PC-9 (cell line): ENCODE data around the gene TUBD1. TPM values are rescaled to one million over a fixed set of nuclear protein-coding genes. Genes with fewer than 3 reads are reported as not detected.

Source experiments
- BruUV-seq: library from RNA; stranded (reverse); fragments of 400-500 nt; replicated peaks from 2 replicates; lab custom pipeline; 2021; lab: Mats Ljungman, UMichigan
- CTCF ChIA-PET: fragments of 300-600 bp; sonication (Branson Sonifier 250); formaldehyde crosslinking; loops from one replicate; lab custom pipeline; 2022; ENCODE audit warnings: antibody characterized with exemption; lab: Charles Lee
- POLR2A ChIA-PET: fragments of 300-600 bp; sonication (Branson Sonifier 250); formaldehyde crosslinking; loops from one replicate; lab custom pipeline; 2022; ENCODE audit warnings: antibody characterized with exemption; ENCODE audit not compliant: unreplicated experiment; lab: Charles Lee
- DNase-seq, 2 experiments: peaks; one replicate each; pipeline versions ENCODE4 v3.0.0 to v3.0.0-alpha.2; 2015 to 2022; ENCODE audit warnings: mixed read lengths in 1 of 2
- H2AFZ ChIP-seq: fragments of 200-600 bp; sonication (generic); 2 replicates; pipeline ENCODE4 v1.8.1; 2017; ENCODE audit warnings: antibody characterized with exemption
- H3F3A ChIP-seq: fragments of 200-600 bp; sonication (generic); 2 replicates; pipeline ENCODE4 v1.8.1; 2017; ENCODE audit warnings: antibody characterized with exemption, mild to moderate bottlenecking, low read depth; ENCODE audit not compliant: insufficient read depth
- H3K27ac ChIP-seq: fragments of 200-600 bp; sonication (generic); 2 replicates; pipeline ENCODE4 v1.6.1; 2016; ENCODE audit warnings: mixed run types
- H3K27me3 ChIP-seq: fragments of 200-600 bp; sonication (generic); 2 replicates; pipeline ENCODE4 v1.6.1; 2016; ENCODE audit warnings: low read depth, mixed run types; ENCODE audit not compliant: insufficient read depth
- H3K36me3 ChIP-seq: fragments of 200-600 bp; sonication (generic); 2 replicates; pipeline ENCODE4 v1.6.1; 2016; ENCODE audit warnings: low read depth, mixed run types
- H3K4me1 ChIP-seq: fragments of 200-600 bp; sonication (generic); replicated peaks from 2 replicates; pipeline ENCODE4 v1.6.1; 2016; ENCODE audit warnings: mixed run types; ENCODE audit not compliant: insufficient read depth
- H3K4me2 ChIP-seq: fragments of 200-600 bp; sonication (generic); 2 replicates; pipeline ENCODE4 v1.6.1; 2017; ENCODE audit warnings: mixed run types
- H3K4me3 ChIP-seq: fragments of 200-600 bp; sonication (generic); 2 replicates; pipeline ENCODE4 v1.6.1; 2016; ENCODE audit warnings: mixed run types
- H3K79me2 ChIP-seq: fragments of 200-600 bp; sonication (generic); 2 replicates; pipeline ENCODE4 v1.6.1; 2017; ENCODE audit warnings: low read depth, mixed run types
- H3K9me2 ChIP-seq: fragments of 200-600 bp; sonication (generic); 2 replicates; pipeline ENCODE4 v1.8.1; 2017; ENCODE audit warnings: mild to moderate bottlenecking; ENCODE audit not compliant: insufficient read depth
- H3K9me3 ChIP-seq: fragments of 200-600 bp; sonication (generic); 2 replicates; pipeline ENCODE4 v1.8.1; 2016; ENCODE audit warnings: low read depth; ENCODE audit not compliant: insufficient read depth
- H4K20me1 ChIP-seq: fragments of 200-600 bp; sonication (generic); 2 replicates; pipeline ENCODE4 v1.8.1; 2017; ENCODE audit not compliant: insufficient read depth
- CTCF ChIP-seq: fragments of 200-600 bp; sonication (generic); conservative IDR thresholded peaks from 2 replicates; pipeline ENCODE4 v1.6.1; 2017; ENCODE audit warnings: mixed run types, antibody characterized with exemption, mild to moderate bottlenecking, moderate library complexity
- EZH2 ChIP-seq: fragments of 200-600 bp; sonication (generic); IDR thresholded peaks from 2 replicates; pipeline ENCODE4 v1.8.0; 2017; ENCODE audit warnings: antibody characterized with exemption, low read depth
- intact Hi-C: fragments of 100-400 bp; cut with micrococcal nuclease; formaldehyde crosslinking; loops from one replicate; pipeline ENCODE4 v1.10.0; 2022; ENCODE audit not compliant: unreplicated experiment
- total RNA-seq: library from RNA; stranded (reverse); gene quantifications from 2 replicates; pipeline ENCODE4 v1.2.3, GENCODE V29; 2021

Gene TUBD1
- total RNA-seq, 1 experiment from 2014 or later: 13.5 TPM

GRCh38 chr17:59892251-59892923 lies 356 bp downstream of the TUBD1 start:
- peak in 1 of 2 experiments; percentile 8 for DNase-seq
- Histone ChIP-seq H3K9me3 (no peaks in the 10 kb centered on the region), H3K4me3 (peak overlapping the region; percentile 75), H3K79me2 (peaks cover 65% of the 10 kb centered on the region), H3K4me2 (peak overlapping the region; percentile 92), H3K4me1 (peaks cover 24% of the 10 kb centered on the region), H3K36me3 (0 out of 2 replicates have a peak, but pooled peaks cover 4% of the 10 kb centered on the region), H4K20me1 (peaks cover 21% of the 10 kb centered on the region), H3K27ac (peak overlapping the region; percentile 40), H3K27me3 (no peaks in the 10 kb centered on the region), H2AFZ (peak overlapping the region; percentile 83), H3F3A (peaks cover 12% of the 10 kb centered on the region), H3K9me2 (no peaks in the 10 kb centered on the region)
- no TSS peak for BruUV-seq
- ChIA-PET POLR2A (interaction anchor here (0.5 to 0.7 kb wide), 5 partner anchors 8 to 138 kb away, joined by 3 to 20 read pairs (median 5); no protein-coding TSS in a partner anchor), CTCF (no interaction called here)
- TF ChIP-seq EZH2: no peak
- no peak for TF ChIP-seq CTCF
- intact Hi-C loops: loop anchor here (2.0 kb wide), 1 partner anchor 46 kb away; no protein-coding TSS in a partner anchor

- Histone ChIP-seq H2AFZ (no peak overlapping the region), H3K4me3 (no peak overlapping the region), H3F3A (peaks cover 12% of the 10 kb centered on the region), H3K79me2 (peaks cover 49% of the 10 kb centered on the region), H3K27me3 (no peaks in the 10 kb centered on the region), H3K9me2 (no peaks in the 10 kb centered on the region), H4K20me1 (peaks cover 7% of the 10 kb centered on the region), H3K9me3 (no peaks in the 10 kb centered on the region), H3K4me1 (peaks cover 24% of the 10 kb centered on the region), H3K36me3 (peaks cover 4% of the 10 kb centered on the region; the same call in 1 of the 2 replicates), H3K27ac (no peak overlapping the region), H3K4me2 (peak overlapping the region; percentile 92; the same call in 1 of the 2 replicates)
- ChIA-PET POLR2A (interaction anchor here (0.6 kb wide), 2 partner anchors 48 to 1971 kb away, joined by 3 read pairs; no protein-coding TSS in a partner anchor), CTCF (interaction anchor here (0.6 kb wide), 2 partner anchors 32 to 487 kb away, joined by 3 to 15 read pairs; no protein-coding TSS in a partner anchor)
- no TSS peak for BruUV-seq
- TF ChIP-seq EZH2 (no peak), CTCF (no peak)
- peak in 1 of 2 experiments; percentile 57 for DNase-seq
- intact Hi-C loops: no loop called here
Measured at GRCh38 chr17:59890720-59891119, 2.0 kb downstream of the TUBD1 start.

DNA sequence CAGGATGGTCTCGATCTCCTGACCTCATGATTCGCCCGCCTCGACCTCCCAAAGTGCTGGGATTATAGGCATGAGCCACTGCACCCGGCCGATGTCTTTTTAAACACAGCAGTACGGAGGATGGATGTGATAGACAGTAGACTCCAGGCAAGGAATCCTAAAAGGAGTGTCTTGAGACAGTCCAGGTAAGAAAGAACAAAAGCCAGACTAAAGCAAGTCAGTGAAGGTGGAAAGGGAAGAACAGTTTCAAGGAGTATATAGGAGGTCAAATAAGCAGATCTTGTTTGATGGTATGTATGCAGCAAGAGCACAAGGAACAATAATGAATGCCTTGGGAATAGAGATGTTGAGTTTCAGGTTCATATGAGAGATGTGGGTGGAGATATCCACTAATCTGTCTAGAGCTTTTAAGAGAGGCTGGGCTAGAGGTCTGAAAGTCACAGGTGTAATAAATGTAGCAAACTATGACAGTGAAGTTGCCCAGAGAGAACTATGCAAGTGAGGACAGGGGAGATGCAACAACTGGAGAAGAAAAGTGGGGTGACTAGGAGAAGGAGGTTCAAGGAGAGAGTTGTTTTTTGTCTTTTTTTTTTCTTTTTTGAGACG lies 4.5 kb downstream of the TUBD1 start:
- H3K4me2 ChIP-seq: no peak overlapping the region
- POLR2A ChIA-PET: no interaction called here

More for the DNA sequence above, 4.5 kb downstream of the TUBD1 start:
- Histone ChIP-seq H3K9me2 (no peaks in the 10 kb centered on the region), H3K79me2 (peaks cover 24% of the 10 kb centered on the region), H4K20me1 (no peaks in the 10 kb centered on the region), H3K36me3 (peaks cover 9% of the 10 kb centered on the region; the same call in 1 of the 2 replicates), H2AFZ (no peak overlapping the region), H3K27ac (no peak overlapping the region), H3K4me3 (no peak overlapping the region), H3F3A (peaks cover 7% of the 10 kb centered on the region), H3K4me1 (peaks cover 14% of the 10 kb centered on the region), H3K27me3 (no peaks in the 10 kb centered on the region), H3K9me3 (no peaks in the 10 kb centered on the region)
- no peak for DNase-seq
- intact Hi-C loops: no loop called here
- CTCF ChIA-PET: no interaction called here
- TF ChIP-seq CTCF (no peak), EZH2 (no peak)
- BruUV-seq: no TSS peak
